ENCODE results near the gene RSPH1.

RSPH1 gene

GRCh38 chr21:42496120-42496838 is at the start of gene RSPH1:
RSPH1 (minus strand) TSS chr21:42496224; CDS start chr21:42496186, 38 bp downstream.
- peak; percentile 91 for DNase-seq (ENCODE audit: low read depth, low spot score)

GRCh38 chr21:42545745-42546144 is 49.7 kb upstream of the RSPH1 start:
- DNase-seq (ENCODE audit: low read depth, low spot score): no peak

- no peak for DNase-seq (ENCODE audit: low read depth, low spot score)
These were observed 49.3 kb upstream of the RSPH1 start for GRCh38 chr21:42545317-42545716.

GRCh38 chr21:42544544-42544943 is 48.5 kb upstream of the RSPH1 start:
- DNase-seq (ENCODE audit: low read depth, low spot score): no peak

GRCh38 chr21:42543106-42543847 is 47.3 kb upstream of the RSPH1 start:
- no peak for DNase-seq (ENCODE audit: low read depth, low spot score)

- no peak for DNase-seq (ENCODE audit: low read depth, low spot score)
These were observed 46.6 kb upstream of the RSPH1 start for GRCh38 chr21:42542596-42542995.

GRCh38 chr21:42542196-42542595 is 46.2 kb upstream of the RSPH1 start:
- DNase-seq (ENCODE audit: low read depth, low spot score): no peak

GRCh38 chr21:42541618-42542017 is 45.6 kb upstream of the RSPH1 start:
- DNase-seq (ENCODE audit: low read depth, low spot score): no peak

GRCh38 chr21:42541174-42541573 is 45.1 kb upstream of the RSPH1 start:
- no peak for DNase-seq (ENCODE audit: low read depth, low spot score)

- no peak for DNase-seq (ENCODE audit: low read depth, low spot score)
These were observed 44.4 kb upstream of the RSPH1 start for GRCh38 chr21:42540396-42540795.

GRCh38 chr21:42539931-42540343 is 43.9 kb upstream of the RSPH1 start:
- no peak for DNase-seq (ENCODE audit: low read depth, low spot score)

GRCh38 chr21:42539342-42539741 is 43.3 kb upstream of the RSPH1 start:
- no peak for DNase-seq (ENCODE audit: low read depth, low spot score)

GRCh38 chr21:42538479-42539275 is 42.7 kb upstream of the RSPH1 start:
- DNase-seq (ENCODE audit: low read depth, low spot score): no peak

- DNase-seq (ENCODE audit: low read depth, low spot score): no peak
These were observed 41.2 kb upstream of the RSPH1 start for GRCh38 chr21:42537106-42537742.

- no peak for DNase-seq (ENCODE audit: low read depth, low spot score)
These were observed 40.6 kb upstream of the RSPH1 start for GRCh38 chr21:42536601-42537000.

- no peak for DNase-seq (ENCODE audit: low read depth, low spot score)
These were observed 39.7 kb upstream of the RSPH1 start for GRCh38 chr21:42535602-42536171.

- DNase-seq (ENCODE audit: low read depth, low spot score): no peak
These were observed 38.7 kb upstream of the RSPH1 start for GRCh38 chr21:42534421-42535378.

- DNase-seq (ENCODE audit: low read depth, low spot score): no peak
These were observed 37.9 kb upstream of the RSPH1 start for GRCh38 chr21:42533963-42534355.

GRCh38 chr21:42533306-42533962 is 37.4 kb upstream of the RSPH1 start:
- DNase-seq (ENCODE audit: low read depth, low spot score): no peak

Data from smooth muscle cell of the brain vasculature (primary cell).